Thyroid gland (tissue), 4 donors: ENCODE data around the gene ARHGAP30.

Source experiments
- POLR2A ChIP-seq, 2 donors: fragments of 450-650 bp; IDR thresholded peaks; one replicate each; pipeline ENCODE4 v1.6.1; 2017; ENCODE audit warnings: antibody characterized with exemption in 2 of 2, mild to moderate bottlenecking in 2 of 2, moderate library complexity in 1 of 2
- TF ChIP-seq, protein P1 (sequence below), 6 experiments: fragments of 200-600 bp in 3 of 6; fragments of 450-650 bp in 3 of 6; sonication (generic) in 3 of 6; IDR thresholded peaks; one replicate each; pipeline ENCODE4 v1.5.1; 2016 to 2019; ENCODE audit warnings: antibody characterized with exemption in 6 of 6, mild to moderate bottlenecking in 2 of 6, inconsistent platforms in 1 of 6, moderate library complexity in 1 of 6

DNA sequence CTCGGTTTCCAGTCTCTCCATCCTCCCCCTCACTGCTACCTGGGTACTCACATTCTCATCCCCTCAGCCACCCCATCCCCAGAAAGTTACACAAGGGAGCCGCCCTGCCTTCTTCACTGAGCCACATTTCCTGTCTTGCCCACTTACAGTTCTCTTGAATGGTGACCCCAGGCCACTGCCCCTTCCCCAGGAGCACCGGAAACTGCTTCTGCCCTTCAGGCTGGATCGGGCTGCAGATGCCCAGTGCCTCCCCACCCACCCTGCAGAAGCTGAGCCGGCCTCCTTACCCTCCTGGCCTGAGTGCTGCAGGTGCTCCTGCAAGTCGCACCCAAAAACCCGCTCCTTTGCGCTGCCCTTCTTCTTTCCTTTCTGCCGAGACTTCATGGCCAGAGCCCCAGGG lies 450 bp downstream of the ARHGAP30 start:
- TF ChIP-seq, protein P1, sequence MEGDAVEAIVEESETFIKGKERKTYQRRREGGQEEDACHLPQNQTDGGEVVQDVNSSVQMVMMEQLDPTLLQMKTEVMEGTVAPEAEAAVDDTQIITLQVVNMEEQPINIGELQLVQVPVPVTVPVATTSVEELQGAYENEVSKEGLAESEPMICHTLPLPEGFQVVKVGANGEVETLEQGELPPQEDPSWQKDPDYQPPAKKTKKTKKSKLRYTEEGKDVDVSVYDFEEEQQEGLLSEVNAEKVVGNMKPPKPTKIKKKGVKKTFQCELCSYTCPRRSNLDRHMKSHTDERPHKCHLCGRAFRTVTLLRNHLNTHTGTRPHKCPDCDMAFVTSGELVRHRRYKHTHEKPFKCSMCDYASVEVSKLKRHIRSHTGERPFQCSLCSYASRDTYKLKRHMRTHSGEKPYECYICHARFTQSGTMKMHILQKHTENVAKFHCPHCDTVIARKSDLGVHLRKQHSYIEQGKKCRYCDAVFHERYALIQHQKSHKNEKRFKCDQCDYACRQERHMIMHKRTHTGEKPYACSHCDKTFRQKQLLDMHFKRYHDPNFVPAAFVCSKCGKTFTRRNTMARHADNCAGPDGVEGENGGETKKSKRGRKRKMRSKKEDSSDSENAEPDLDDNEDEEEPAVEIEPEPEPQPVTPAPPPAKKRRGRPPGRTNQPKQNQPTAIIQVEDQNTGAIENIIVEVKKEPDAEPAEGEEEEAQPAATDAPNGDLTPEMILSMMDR (IDR thresholded peaks at IDR 0.05), result no peak
- TF ChIP-seq POLR2A (IDR thresholded peaks at IDR 0.05), result no peak
